OCI-LY3 (cell line): ENCODE results near the gene MAN2A1.

ENCODE experiments used
- H2AFZ ChIP-seq: fragments of 200-600, 300-600 bp; shearing (Covaris generic); 2 replicates; pipeline ENCODE4 v1.6.0; 2014; ENCODE audit warnings: antibody characterized with exemption, low read depth, low read length
- H3K27ac ChIP-seq: fragments of 200-600, 300-600 bp; sonication (generic); 2 replicates; pipeline ENCODE4 v1.5.1; 2014; ENCODE audit warnings: mild to moderate bottlenecking, low read length, moderate library complexity, mixed read lengths
- H3K27me3 ChIP-seq: fragments of 200-600, 300-600 bp; sonication (generic); 2 replicates; pipeline ENCODE4 v1.6.1; 2014; ENCODE audit warnings: low read depth, low read length, mixed read lengths
- H3K36me3 ChIP-seq: fragments of 200-600, 300-600 bp; sonication (generic); replicated peaks from 2 replicates; pipeline ENCODE3; 2014; ENCODE audit warnings: low read depth, low read length, mixed read lengths
- H3K4me1 ChIP-seq: fragments of 300-600, 200-600 bp; sonication (generic); 2 replicates; pipeline ENCODE4 v1.6.1; 2014; ENCODE audit warnings: low read length, mixed read lengths
- H3K4me2 ChIP-seq: fragments of 200-600, 300-600 bp; sonication (generic); 2 replicates; pipeline ENCODE4 v1.6.1; 2014; ENCODE audit warnings: low read length, mixed read lengths
- H3K4me3 ChIP-seq: fragments of 300-600, 200-600 bp; sonication (generic); 2 replicates; pipeline ENCODE4 v1.5.1; 2014; ENCODE audit warnings: antibody characterized with exemption, mild to moderate bottlenecking, low read length, moderate library complexity
- H3K79me2 ChIP-seq: fragments of 300-600, 200-600 bp; shearing (Covaris generic); 2 replicates; pipeline ENCODE4 v1.6.1; 2014; ENCODE audit warnings: mild to moderate bottlenecking, low read length, mixed read lengths
- H3K9ac ChIP-seq: fragments of 300-600, 200-600 bp; shearing (Covaris generic); 2 replicates; pipeline ENCODE4 v1.6.0; 2014; ENCODE audit warnings: mild to moderate bottlenecking, low read length, moderate library complexity
- H3K9me3 ChIP-seq: fragments of 200-600, 300-600 bp; shearing (Covaris generic); 2 replicates; pipeline ENCODE4 v1.6.1; 2014; ENCODE audit warnings: low read length, mixed read lengths; ENCODE audit not compliant: insufficient read depth
- H4K20me1 ChIP-seq: fragments of 200-600, 300-600 bp; sonication (generic); 2 replicates; pipeline ENCODE4 v1.6.1; 2016; ENCODE audit warnings: low read length, mixed read lengths; ENCODE audit not compliant: insufficient read depth
- EZH2phosphoT487 ChIP-seq: fragments of 200-600 bp; shearing (Covaris generic); IDR thresholded peaks from 2 replicates; pipeline ENCODE4 v1.6.1; 2018; ENCODE audit warnings: antibody characterized with exemption, mixed run types, low read depth
- TF ChIP-seq, protein P1 (sequence below): fragments of 200-600, 300-600 bp; sonication (generic); IDR thresholded peaks from 2 replicates; pipeline ENCODE4 v1.5.1; 2014; ENCODE audit warnings: antibody characterized with exemption, low read length, low read depth

The MAN2A1 gene

DNA sequence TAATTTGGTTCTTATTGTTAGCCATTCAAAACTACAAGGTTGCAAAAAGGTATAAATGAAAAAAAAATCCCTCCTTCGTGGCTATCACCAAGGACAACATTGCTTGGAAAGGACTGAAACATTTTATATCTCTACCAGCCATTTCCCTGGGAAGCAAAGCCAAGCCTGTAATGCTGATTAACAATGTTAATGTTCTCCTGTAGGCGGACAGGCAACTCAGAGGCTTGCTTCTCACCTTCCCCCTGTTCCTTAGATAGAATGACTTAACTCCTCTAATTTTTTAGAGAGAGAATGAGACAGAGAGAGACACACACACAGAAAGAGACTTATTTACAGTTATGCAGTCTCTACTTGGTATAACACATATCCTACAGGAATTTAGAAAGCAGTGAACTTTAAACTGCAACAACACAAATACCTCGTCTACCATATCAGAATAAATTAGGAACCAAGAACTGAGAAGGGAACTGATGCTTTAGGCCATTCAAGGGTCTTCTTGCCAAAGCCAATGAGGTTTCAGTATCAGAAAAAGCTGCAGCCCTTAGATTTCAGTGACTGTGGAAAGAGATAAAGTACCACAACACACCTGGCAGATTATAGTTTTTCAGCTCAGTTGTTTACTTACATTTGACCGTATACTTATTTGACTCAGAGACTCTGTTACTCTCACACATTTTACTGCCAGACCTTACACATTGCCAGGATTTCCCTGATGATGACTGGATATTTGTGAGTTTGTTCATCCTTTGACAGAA is 20.9 kb upstream of the MAN2A1 start:
- Histone ChIP-seq H2AFZ (no peak overlapping the region), H3K27me3 (peaks cover 26% of the 10 kb centered on the region), H3K27ac (no peak overlapping the region)

DNA sequence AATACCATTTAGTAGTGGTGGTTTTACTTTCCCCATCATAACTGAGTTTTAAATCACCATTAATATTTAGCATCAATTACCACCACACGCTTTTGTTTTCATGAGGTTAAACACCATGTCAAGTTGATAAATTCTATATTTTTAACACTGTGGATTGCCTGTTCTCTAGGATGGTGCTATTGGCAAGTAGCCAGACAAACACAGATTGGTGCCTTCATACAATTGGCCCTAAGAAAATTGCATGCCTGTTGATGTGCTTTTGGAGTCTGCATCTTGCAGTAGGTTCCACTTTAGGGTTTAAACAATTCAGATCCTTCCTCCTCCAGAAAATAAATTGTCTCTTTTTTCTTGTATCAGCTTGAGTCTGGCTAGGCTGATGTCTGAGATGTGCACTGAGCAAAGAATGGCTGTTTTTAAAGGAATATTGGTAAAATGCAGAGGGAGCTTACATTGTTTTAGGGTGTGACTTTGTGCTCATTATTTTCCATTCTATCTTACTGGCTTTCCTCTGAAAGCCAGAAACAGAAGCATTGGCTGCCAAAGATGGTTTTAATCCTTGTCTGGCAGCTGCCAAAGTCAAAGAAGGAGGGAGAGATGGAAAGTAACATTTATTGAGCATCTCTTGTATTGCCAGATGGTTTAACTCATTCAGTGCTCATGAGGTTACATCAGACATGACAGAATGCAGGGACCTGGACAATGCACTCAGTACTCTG is 19.6 kb upstream of the MAN2A1 start:
- H3K4me3 ChIP-seq, result no peak overlapping the region
- peaks cover 27% of the 10 kb centered on the region for H3K27me3 ChIP-seq
- no peaks in the 10 kb centered on the region for H3K36me3 ChIP-seq
- no peak overlapping the region for H3K4me2 ChIP-seq
- no peak overlapping the region for H2AFZ ChIP-seq
- H3K4me1 ChIP-seq, result peaks cover 9% of the 10 kb centered on the region
- no peaks in the 10 kb centered on the region for H3K9me3 ChIP-seq
- no peak overlapping the region for H3K27ac ChIP-seq
- TF ChIP-seq, protein P1, sequence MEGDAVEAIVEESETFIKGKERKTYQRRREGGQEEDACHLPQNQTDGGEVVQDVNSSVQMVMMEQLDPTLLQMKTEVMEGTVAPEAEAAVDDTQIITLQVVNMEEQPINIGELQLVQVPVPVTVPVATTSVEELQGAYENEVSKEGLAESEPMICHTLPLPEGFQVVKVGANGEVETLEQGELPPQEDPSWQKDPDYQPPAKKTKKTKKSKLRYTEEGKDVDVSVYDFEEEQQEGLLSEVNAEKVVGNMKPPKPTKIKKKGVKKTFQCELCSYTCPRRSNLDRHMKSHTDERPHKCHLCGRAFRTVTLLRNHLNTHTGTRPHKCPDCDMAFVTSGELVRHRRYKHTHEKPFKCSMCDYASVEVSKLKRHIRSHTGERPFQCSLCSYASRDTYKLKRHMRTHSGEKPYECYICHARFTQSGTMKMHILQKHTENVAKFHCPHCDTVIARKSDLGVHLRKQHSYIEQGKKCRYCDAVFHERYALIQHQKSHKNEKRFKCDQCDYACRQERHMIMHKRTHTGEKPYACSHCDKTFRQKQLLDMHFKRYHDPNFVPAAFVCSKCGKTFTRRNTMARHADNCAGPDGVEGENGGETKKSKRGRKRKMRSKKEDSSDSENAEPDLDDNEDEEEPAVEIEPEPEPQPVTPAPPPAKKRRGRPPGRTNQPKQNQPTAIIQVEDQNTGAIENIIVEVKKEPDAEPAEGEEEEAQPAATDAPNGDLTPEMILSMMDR, result no peak
- TF ChIP-seq EZH2phosphoT487, result no peak
- H4K20me1 ChIP-seq, result no peaks in the 10 kb centered on the region
- H3K9ac ChIP-seq, result no peak overlapping the region
- H3K79me2 ChIP-seq, result no peaks in the 10 kb centered on the region

More for the DNA sequence above, 20.9 kb upstream of the MAN2A1 start:
- H3K36me3 ChIP-seq, result no peaks in the 10 kb centered on the region
- no peaks in the 10 kb centered on the region for H4K20me1 ChIP-seq
- H3K9ac ChIP-seq, result no peak overlapping the region
- H3K4me1 ChIP-seq, result peaks cover 9% of the 10 kb centered on the region
- no peak overlapping the region for H3K4me3 ChIP-seq
- peak overlapping the region; percentile 36 for H3K4me2 ChIP-seq
- no peaks in the 10 kb centered on the region for H3K9me3 ChIP-seq
- no peak for TF ChIP-seq EZH2phosphoT487
- TF ChIP-seq, protein P1, result no peak
- no peaks in the 10 kb centered on the region for H3K79me2 ChIP-seq

DNA sequence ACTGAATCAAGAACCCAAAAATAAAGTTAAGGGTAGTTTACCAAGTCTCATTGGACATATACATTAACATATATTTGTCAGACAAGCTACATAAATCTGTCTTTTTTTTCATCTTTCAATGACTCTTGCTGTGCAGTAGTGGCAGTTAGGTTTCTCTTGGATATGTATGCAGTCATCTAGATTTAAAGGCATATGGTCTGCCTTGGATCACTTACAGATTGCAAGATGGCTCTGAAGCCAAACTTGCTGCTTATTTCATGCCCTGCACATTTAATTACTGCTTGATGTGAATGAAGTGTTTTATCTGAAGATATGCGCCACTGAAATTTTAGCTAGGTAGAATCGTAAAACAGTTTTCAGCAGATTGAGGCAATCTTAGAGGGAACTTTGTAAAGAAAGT is 18.6 kb upstream of the MAN2A1 start:
- Histone ChIP-seq H3K79me2 (no peaks in the 10 kb centered on the region), H3K27ac (no peak overlapping the region), H3K9ac (no peak overlapping the region), H3K36me3 (no peaks in the 10 kb centered on the region), H2AFZ (no peak overlapping the region), H3K4me2 (no peak overlapping the region), H3K4me1 (peaks cover 9% of the 10 kb centered on the region), H3K27me3 (peaks cover 29% of the 10 kb centered on the region), H3K4me3 (no peak overlapping the region), H4K20me1 (no peaks in the 10 kb centered on the region), H3K9me3 (no peaks in the 10 kb centered on the region)
- TF ChIP-seq, protein P1, result no peak
- TF ChIP-seq EZH2phosphoT487, result no peak

DNA sequence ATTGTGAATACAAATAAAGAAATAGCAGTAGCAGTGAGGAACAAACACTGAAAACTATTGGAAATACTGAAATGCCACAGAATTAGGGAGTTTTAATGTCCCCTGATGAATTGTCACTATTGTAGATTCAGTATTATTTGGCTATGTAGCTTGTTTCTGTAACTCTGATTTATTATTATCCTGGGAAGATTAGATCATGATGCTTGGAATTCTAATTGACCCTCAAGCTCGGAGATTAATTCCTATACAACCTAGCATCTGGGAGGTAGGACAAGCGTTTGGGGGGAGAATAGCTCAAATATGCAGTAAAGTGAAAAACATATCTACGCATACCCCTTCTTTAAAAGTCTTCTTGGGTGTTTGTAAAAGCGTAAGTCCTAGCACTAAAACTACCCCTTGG is 15.1 kb upstream of the MAN2A1 start:
- H3K27ac ChIP-seq, result no peak overlapping the region
- no peaks in the 10 kb centered on the region for H4K20me1 ChIP-seq
- no peak for TF ChIP-seq EZH2phosphoT487
- TF ChIP-seq, protein P1, result no peak
- H3K27me3 ChIP-seq, result peaks cover 36% of the 10 kb centered on the region
- H3K36me3 ChIP-seq, result no peaks in the 10 kb centered on the region
- H3K4me2 ChIP-seq, result no peak overlapping the region
- no peaks in the 10 kb centered on the region for H3K9me3 ChIP-seq
- no peak overlapping the region for H2AFZ ChIP-seq
- H3K79me2 ChIP-seq, result no peaks in the 10 kb centered on the region
- peaks cover 8% of the 10 kb centered on the region for H3K4me1 ChIP-seq
- H3K9ac ChIP-seq, result no peak overlapping the region
- H3K4me3 ChIP-seq, result no peak overlapping the region
